ENCODE data around the gene AUTS2.

AUTS2 gene

GRCh38 chr7:69719717-69720116 is 121.4 kb downstream of the AUTS2 start:
- Histone ChIP-seq H3K9me2 (replicated peaks; ENCODE audit: insufficient read depth, low read length) (no peaks in the 10 kb centered on the region), H4K20me1 (ENCODE audit: low read depth, low read length) (peaks cover 29% of the 10 kb centered on the region), H3K27me3 (ENCODE audit: low read length) (no peaks in the 10 kb centered on the region), H2AFZ (ENCODE audit: low read depth, low read length, severe bottlenecking) (no peak overlapping the region), H3K9me3 (ENCODE audit: insufficient read depth, low read length) (no peaks in the 10 kb centered on the region), H3K36me3 (ENCODE audit: low read length) (no peaks in the 10 kb centered on the region), H3K4me2 (ENCODE audit: low read depth, low read length, poor library complexity, severe bottlenecking) (no peak overlapping the region), H3K79me2 (ENCODE audit: insufficient read depth, low read length) (peaks cover 26% of the 10 kb centered on the region), H3K9ac (ENCODE audit: low read length) (no peak overlapping the region), H3K4me3 (ENCODE audit: insufficient read depth, low read length, poor library complexity, severe bottlenecking) (no peak overlapping the region), H3F3A (ENCODE audit: insufficient read depth) (no peaks in the 10 kb centered on the region), H3K27ac (ENCODE audit: low read depth, low read length) (no peak overlapping the region)
- TF ChIP-seq EZH2phosphoT487 (conservative IDR thresholded peaks at IDR 0.05; ENCODE audit: low read length) (no peak), CTCF (IDR thresholded peaks at IDR 0.05; ENCODE audit: insufficient read depth, low read length, poor library complexity, severe bottlenecking) (no peak)

- Histone ChIP-seq H3K9me2 (replicated peaks; ENCODE audit: insufficient read depth, low read length) (no peaks in the 10 kb centered on the region), H3F3A (ENCODE audit: insufficient read depth) (no peaks in the 10 kb centered on the region), H2AFZ (ENCODE audit: low read depth, low read length, severe bottlenecking) (no peak overlapping the region), H3K27ac (ENCODE audit: low read depth, low read length) (no peak overlapping the region), H3K4me3 (ENCODE audit: insufficient read depth, low read length, poor library complexity, severe bottlenecking) (no peak overlapping the region), H3K9ac (ENCODE audit: low read length) (no peak overlapping the region), H3K79me2 (ENCODE audit: insufficient read depth, low read length) (peaks cover 28% of the 10 kb centered on the region), H3K36me3 (ENCODE audit: low read length) (no peaks in the 10 kb centered on the region), H3K4me2 (ENCODE audit: low read depth, low read length, poor library complexity, severe bottlenecking) (no peak overlapping the region), H3K27me3 (ENCODE audit: low read length) (no peaks in the 10 kb centered on the region), H3K9me3 (ENCODE audit: insufficient read depth, low read length) (no peaks in the 10 kb centered on the region), H4K20me1 (ENCODE audit: low read depth, low read length) (peaks cover 29% of the 10 kb centered on the region)
- no peak for TF ChIP-seq CTCF (IDR thresholded peaks at IDR 0.05; ENCODE audit: insufficient read depth, low read length, poor library complexity, severe bottlenecking)
- TF ChIP-seq EZH2phosphoT487 (conservative IDR thresholded peaks at IDR 0.05; ENCODE audit: low read length) = no peak
Observed at GRCh38 chr7:69722843-69723242, 124.6 kb downstream of the AUTS2 start.

- TF ChIP-seq EZH2phosphoT487 (conservative IDR thresholded peaks at IDR 0.05; ENCODE audit: low read length) = no peak
- H3K9ac ChIP-seq (ENCODE audit: low read length) = no peak overlapping the region
- no peak overlapping the region for H2AFZ ChIP-seq (ENCODE audit: low read depth, low read length, severe bottlenecking)
- no peaks in the 10 kb centered on the region for H3K9me3 ChIP-seq (ENCODE audit: insufficient read depth, low read length)
- H4K20me1 ChIP-seq (ENCODE audit: low read depth, low read length) = peaks cover 34% of the 10 kb centered on the region
- no peaks in the 10 kb centered on the region for H3K9me2 ChIP-seq (replicated peaks; ENCODE audit: insufficient read depth, low read length)
- no peaks in the 10 kb centered on the region for H3K36me3 ChIP-seq (ENCODE audit: low read length)
- H3K4me3 ChIP-seq (ENCODE audit: insufficient read depth, low read length, poor library complexity, severe bottlenecking) = no peak overlapping the region
- H3K27me3 ChIP-seq (ENCODE audit: low read length) = no peaks in the 10 kb centered on the region
- no peak overlapping the region for H3K27ac ChIP-seq (ENCODE audit: low read depth, low read length)
- peaks cover 36% of the 10 kb centered on the region for H3K79me2 ChIP-seq (ENCODE audit: insufficient read depth, low read length)
- H3K4me2 ChIP-seq (ENCODE audit: low read depth, low read length, poor library complexity, severe bottlenecking) = no peak overlapping the region
- H3F3A ChIP-seq (ENCODE audit: insufficient read depth) = no peaks in the 10 kb centered on the region
Observed at GRCh38 chr7:69723663-69724062, 125.4 kb downstream of the AUTS2 start.

- Histone ChIP-seq H3K4me2 (ENCODE audit: low read depth, low read length, poor library complexity, severe bottlenecking) (no peak overlapping the region), H3K79me2 (ENCODE audit: insufficient read depth, low read length) (peaks cover 44% of the 10 kb centered on the region), H3K27me3 (ENCODE audit: low read length) (no peaks in the 10 kb centered on the region), H3K9me2 (replicated peaks; ENCODE audit: insufficient read depth, low read length) (no peaks in the 10 kb centered on the region), H3K9me3 (ENCODE audit: insufficient read depth, low read length) (no peaks in the 10 kb centered on the region), H3K4me3 (ENCODE audit: insufficient read depth, low read length, poor library complexity, severe bottlenecking) (no peak overlapping the region), H3F3A (ENCODE audit: insufficient read depth) (no peaks in the 10 kb centered on the region), H3K9ac (ENCODE audit: low read length) (no peak overlapping the region), H3K36me3 (ENCODE audit: low read length) (no peaks in the 10 kb centered on the region), H4K20me1 (ENCODE audit: low read depth, low read length) (peaks cover 31% of the 10 kb centered on the region; the same call in 1 of the 2 replicates), H3K27ac (ENCODE audit: low read depth, low read length) (no peak overlapping the region), H2AFZ (ENCODE audit: low read depth, low read length, severe bottlenecking) (no peak overlapping the region)
- no peak for TF ChIP-seq CTCF (IDR thresholded peaks at IDR 0.05; ENCODE audit: insufficient read depth, low read length, poor library complexity, severe bottlenecking)
- TF ChIP-seq EZH2phosphoT487 (conservative IDR thresholded peaks at IDR 0.05; ENCODE audit: low read length) = no peak
Observed at GRCh38 chr7:69728304-69728703, 130.0 kb downstream of the AUTS2 start.

All from SU-DHL-6 (cell line).